NCI-H2171 (cell line): Measurements from ENCODE around the gene HYOU1.
"Not testable (repeated sequence)": the region's sequence is repeated elsewhere in the genome, so short reads cannot be mapped to it uniquely, and the experiment has no call there.

Experiments used
- DNase-seq: peaks from one replicate; lab custom pipeline; 2025; lab: John Stamatoyannopoulos, UW

Gene HYOU1

GRCh38 chr11:119018074-119018938, 38.7 kb downstream of the HYOU1 start, which contains the start of the genes RPS25 and TRAPPC4:
Gene RPS25, minus strand, starts transcription at chr11:119018343. Its CDS starts 59 bp downstream, at chr11:119018284.
Gene TRAPPC4, plus strand, starts transcription at chr11:119018766. Its CDS starts 30 bp downstream, at chr11:119018796.
- DNase-seq = peak; percentile 75

GRCh38 chr11:119017377-119017776, 39.6 kb downstream of the HYOU1 start:
- DNase-seq = not testable (repeated sequence)

GRCh38 chr11:119016216-119017009, 40.6 kb downstream of the HYOU1 start:
- DNase-seq = no peak

DNA sequence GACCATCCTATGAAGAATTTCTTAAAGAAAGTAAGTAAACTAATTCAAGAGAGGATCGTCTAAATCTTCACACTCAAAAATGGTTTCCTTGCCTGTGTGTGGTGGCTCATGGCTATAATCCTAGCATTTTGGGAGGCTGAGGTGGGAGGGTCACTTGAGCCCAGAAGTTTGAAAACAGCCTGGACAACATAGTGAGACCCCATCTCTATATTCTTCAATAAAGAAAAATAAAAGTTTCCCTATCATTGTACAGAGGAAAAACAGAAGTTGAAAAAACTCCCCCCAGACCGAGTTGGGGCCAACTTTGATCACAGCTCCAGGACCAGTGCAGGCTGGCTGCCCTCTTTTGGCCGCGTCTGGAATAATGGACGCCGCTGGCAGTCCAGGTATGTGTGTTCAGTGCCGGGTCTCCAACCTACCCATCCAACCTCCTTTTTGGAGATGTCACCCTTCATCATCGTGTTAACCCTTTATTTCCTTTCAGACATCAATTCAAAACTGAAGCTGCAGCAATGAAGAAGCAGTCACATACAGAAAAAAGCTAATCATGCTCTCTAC, 41.9 kb downstream of the HYOU1 start:
- DNase-seq = no peak

GRCh38 chr11:119014209-119014924, 42.6 kb downstream of the HYOU1 start:
- DNase-seq = no peak

DNA sequence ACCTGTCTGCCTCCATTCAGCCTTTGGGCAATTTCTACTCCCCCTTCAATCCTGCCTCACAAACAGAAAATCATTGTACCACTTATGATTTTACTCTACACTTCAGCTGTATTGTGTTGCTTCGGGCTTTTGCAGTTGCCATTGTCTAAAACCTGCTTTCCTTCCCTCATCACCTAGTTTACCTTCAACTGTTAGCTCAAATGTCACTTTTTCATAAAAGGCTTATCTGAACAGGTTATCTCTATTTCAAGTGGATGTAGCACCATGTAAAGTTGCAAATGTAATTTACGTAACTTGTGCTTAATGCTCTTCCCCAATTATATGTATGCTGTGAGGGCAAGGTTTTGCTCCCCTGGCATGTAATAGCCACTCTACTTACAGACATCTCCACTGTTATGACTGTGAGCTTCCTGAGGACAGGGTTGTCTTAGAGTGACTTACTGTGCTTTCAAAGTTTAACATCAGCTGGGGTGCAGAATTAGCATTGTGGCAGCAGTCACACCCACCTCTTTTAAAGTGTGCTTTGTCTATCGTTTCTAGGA, 44.3 kb downstream of the HYOU1 start:
- DNase-seq = no peak

GRCh38 chr11:119011476-119012053, 45.4 kb downstream of the HYOU1 start:
- no peak for DNase-seq

DNA sequence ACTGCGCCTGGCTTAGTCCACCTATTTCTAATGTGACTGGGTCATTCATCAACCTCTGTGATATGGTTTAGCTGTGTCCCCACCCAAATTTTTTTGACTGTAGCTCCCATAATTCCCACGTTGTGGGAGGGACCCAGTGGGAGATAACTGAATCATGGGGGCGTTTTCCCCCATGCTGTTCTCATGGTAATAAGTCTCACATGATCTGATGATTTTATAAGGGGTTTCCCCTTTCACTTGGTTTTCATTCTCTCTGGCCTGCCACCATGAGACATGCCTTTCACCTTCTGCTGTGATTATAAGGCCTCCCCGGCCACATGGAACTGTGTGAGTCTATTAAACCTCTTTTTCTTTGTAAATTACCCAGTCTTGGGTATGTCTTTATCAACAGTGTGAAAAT, 50.3 kb downstream of the HYOU1 start:
- DNase-seq = no peak

- no peak for DNase-seq
Measured at GRCh38 chr11:119000906-119001305, 56.1 kb downstream of the HYOU1 start.

DNA sequence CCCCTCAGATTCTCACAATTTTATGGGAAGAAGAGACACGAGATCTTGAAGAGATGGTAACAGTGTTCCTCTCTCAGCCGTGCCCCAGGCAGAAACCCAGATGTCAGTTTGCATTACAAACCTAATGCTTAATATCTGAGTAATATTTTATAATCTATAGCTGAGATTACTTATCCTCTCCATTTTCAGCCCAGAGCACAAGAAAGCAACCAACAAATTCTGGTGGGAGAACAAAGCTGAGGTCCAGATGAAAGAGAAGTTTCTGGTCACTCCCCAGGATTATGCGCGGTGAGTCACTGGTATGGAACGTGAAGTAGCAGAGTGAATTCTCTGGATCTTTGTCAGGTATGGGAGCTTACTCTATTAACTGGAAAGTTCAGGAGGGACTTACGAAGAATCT, 58.2 kb downstream of the HYOU1 start:
- DNase-seq = no peak

DNA sequence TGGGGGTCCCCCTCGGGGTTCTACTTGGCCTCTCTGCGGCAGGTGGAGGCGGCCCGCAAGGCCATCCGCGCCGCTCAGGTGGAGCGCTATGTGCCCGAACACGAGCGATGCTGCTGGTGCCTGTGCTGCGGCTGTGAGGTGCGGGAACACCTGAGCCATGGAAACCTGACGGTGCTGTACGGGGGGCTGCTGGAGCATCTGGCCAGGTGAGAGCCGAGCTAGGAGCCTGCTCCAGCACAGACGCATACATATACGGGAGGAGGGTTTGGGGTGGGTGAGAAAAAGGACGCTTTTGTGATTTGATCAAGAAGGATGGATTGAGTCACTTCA, 58.7 kb downstream of the HYOU1 start:
- no peak for DNase-seq

DNA sequence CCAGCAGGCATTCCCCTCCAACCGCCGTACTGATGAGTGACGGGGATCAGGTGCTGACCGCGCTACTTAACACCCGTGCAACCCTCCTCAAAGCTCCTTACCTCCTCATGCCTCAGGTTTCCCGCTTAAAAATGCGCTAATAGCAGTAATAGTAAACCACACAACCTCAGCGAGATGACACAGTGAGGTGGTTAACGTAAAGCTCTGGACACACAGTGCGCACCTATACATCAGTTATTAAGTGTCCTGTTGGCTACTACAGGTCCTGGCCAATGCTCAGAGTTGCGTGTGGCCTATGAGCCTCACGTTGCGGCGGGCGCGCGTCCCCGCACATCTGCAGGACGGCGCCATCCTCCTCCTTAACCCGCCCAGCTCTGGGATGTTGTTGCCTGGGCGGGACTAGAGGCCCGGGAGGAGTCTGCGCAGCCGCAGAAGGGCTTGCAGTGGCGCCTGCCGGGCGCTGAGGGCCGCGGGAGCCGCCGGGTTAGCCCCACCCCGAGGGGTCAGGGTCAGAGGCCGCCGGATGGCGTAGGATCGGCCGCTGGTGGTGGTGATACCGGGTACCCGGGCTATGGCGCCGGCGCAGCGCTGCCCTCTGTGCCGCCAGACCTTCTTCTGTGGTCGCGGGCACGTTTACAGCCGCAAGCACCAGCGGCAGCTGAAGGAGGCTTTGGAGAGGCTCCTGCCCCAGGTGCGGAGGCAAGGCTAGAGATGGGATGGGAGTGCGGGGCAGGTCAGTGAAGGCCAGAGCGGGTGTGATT, 59.2 kb downstream of the HYOU1 start, which contains the start of gene CENATAC:
Gene CENATAC, plus strand, starts transcription at position 512 of the 761 bp plus-strand sequence. Its CDS starts 60 bp downstream, at position 572.
- DNase-seq = peak; percentile 77

- no peak for DNase-seq
Measured at GRCh38 chr11:118996926-118997626, 59.9 kb downstream of the HYOU1 start.
